HepG2 (cell line): ENCODE results near the gene HCFC1R1. TPM values are rescaled to one million over a fixed set of nuclear protein-coding genes. Genes with fewer than 3 reads are reported as not detected.

Experiments used
- BORCS8-MEF2B ChIP-seq: sonication (generic); formaldehyde crosslinking; IDR thresholded peaks from 2 replicates; pipeline ENCODE4 v1.8.0; 2022; ENCODE audit warnings: mild to moderate bottlenecking, missing genetic modification reagents
- FOXK1 ChIP-seq: sonication (generic); formaldehyde crosslinking; IDR thresholded peaks from 2 replicates; pipeline ENCODE4 v1.4.0; 2020; ENCODE audit warnings: low read depth, missing genetic modification reagents, borderline replicate concordance
- HIC2 ChIP-seq: sonication (generic); formaldehyde crosslinking; IDR thresholded peaks from 2 replicates; pipeline ENCODE4 v1.9.0; 2022; ENCODE audit warnings: low read depth, missing genetic modification reagents
- RXRB ChIP-seq: IDR thresholded peaks from 2 replicates; pipeline ENCODE4 v1.6.1; 2016; ENCODE audit warnings: borderline replicate concordance, missing genetic modification reagents, missing compliant biosample characterization
- SAFB2 ChIP-seq: sonication (generic); formaldehyde crosslinking; IDR thresholded peaks from 2 replicates; pipeline ENCODE4 v1.5.1; 2020; ENCODE audit warnings: missing genetic modification reagents, low read depth, mild to moderate bottlenecking, borderline replicate concordance
- SNRNP70 ChIP-seq: fragments of 200-400 bp; formaldehyde crosslinking; IDR thresholded peaks from 2 replicates; pipeline ENCODE4 v1.6.1; 2017; ENCODE audit warnings: mild to moderate bottlenecking, low read depth, low read length, moderate library complexity
- ZBTB25 ChIP-seq: IDR thresholded peaks from 2 replicates; pipeline ENCODE4 v1.6.1; 2018; ENCODE audit warnings: missing genetic modification reagents
- ZBTB7A ChIP-seq: sonication (generic); formaldehyde crosslinking; IDR thresholded peaks from 2 replicates; pipeline ENCODE4 v1.8.0; 2022; ENCODE audit warnings: mild to moderate bottlenecking, missing genetic modification reagents
- ZNF644 ChIP-seq: IDR thresholded peaks from 2 replicates; pipeline ENCODE4 v1.6.1; 2016; ENCODE audit warnings: low read depth
- ZNF782 ChIP-seq: sonication (generic); formaldehyde crosslinking; IDR thresholded peaks from 2 replicates; pipeline ENCODE4 v1.4.0; 2020; ENCODE audit warnings: missing genetic modification reagents, mild to moderate bottlenecking, borderline replicate concordance
- polyA plus RNA-seq, 8 experiments: library from polyadenylated mRNA; depleted of rRNA in 3 of 8; stranded (reverse) in 7 of 8; unstranded in 1 of 8; fragments of >200 nt; fragmentation: Illumina TruSeq in 4 of 8; extraction: Trizol in 4 of 8; gene quantifications; 2 replicates each; pipeline versions ENCODE4 v1.2.1 to v1.2.3, GENCODE V29; 2011 to 2016; ENCODE audit warnings: low read depth in 4 of 8, missing spikeins in 1 of 8, mixed read lengths in 1 of 8; ENCODE audit not compliant: insufficient read depth in 1 of 8
- total RNA-seq, 5 experiments: library from RNA; depleted of rRNA; stranded (reverse); fragments of >200 nt; fragmentation: Illumina TruSeq; extraction: Trizol; gene quantifications; 2 replicates each; pipeline ENCODE4 v1.2.3, GENCODE V29; 2016; ENCODE audit warnings: low read depth in 1 of 5
- TF ChIP-seq, protein P1 (sequence below): sonication (generic); formaldehyde crosslinking; IDR thresholded peaks from 2 replicates; pipeline ENCODE4 v1.4.0; 2020; ENCODE audit warnings: missing genetic modification reagents

Gene HCFC1R1
- total and polyA plus RNA-seq, 2 of the 13 experiments (the other 11 are each of a cell fraction or from before 2014, with no cell fraction given) = 13.8 to 16.1 TPM

- TF ChIP-seq ZBTB25 (CRISPR knock-in tag) (peak; percentile 46; the same call in 1 of the 2 replicates), ZBTB7A (CRISPR knock-in tag) (no peak), BORCS8-MEF2B (CRISPR knock-in tag) (peak; percentile 35; the same call in 1 of the 2 replicates), SAFB2 (CRISPR knock-in tag) (no peak), HIC2 (CRISPR knock-in tag) (peak; percentile 46; the same call in 1 of the 2 replicates), FOXK1 (CRISPR knock-in tag) (no peak), ZNF782 (CRISPR knock-in tag) (no peak), SNRNP70 (no peak), RXRB (peak; percentile 49; the same call in 1 of the 2 replicates), ZNF644 (CRISPR knock-in tag) (no peak)
- TF ChIP-seq, protein P1, sequence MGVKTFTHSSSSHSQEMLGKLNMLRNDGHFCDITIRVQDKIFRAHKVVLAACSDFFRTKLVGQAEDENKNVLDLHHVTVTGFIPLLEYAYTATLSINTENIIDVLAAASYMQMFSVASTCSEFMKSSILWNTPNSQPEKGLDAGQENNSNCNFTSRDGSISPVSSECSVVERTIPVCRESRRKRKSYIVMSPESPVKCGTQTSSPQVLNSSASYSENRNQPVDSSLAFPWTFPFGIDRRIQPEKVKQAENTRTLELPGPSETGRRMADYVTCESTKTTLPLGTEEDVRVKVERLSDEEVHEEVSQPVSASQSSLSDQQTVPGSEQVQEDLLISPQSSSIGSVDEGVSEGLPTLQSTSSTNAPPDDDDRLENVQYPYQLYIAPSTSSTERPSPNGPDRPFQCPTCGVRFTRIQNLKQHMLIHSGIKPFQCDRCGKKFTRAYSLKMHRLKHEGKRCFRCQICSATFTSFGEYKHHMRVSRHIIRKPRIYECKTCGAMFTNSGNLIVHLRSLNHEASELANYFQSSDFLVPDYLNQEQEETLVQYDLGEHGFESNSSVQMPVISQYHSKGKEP (CRISPR knock-in tag) = no peak
- TF ChIP-seq, all 625 proteins: peak for 55
These were observed 18.9 kb downstream of the HCFC1R1 start (continued) for GRCh38 chr16:3004781-3005284.
